GM13977 (cell line): Measurements from ENCODE around the gene PAK5.

Experiments used
- DNase-seq: peaks from one replicate; pipeline ENCODE4 v3.0.0; 2012; ENCODE audit warnings: low spot score
- in situ Hi-C: fragments of 300-500 bp; cut with MboI; formaldehyde crosslinking; loops from one replicate; pipeline ENCODE4 v1.12.0; 2022; ENCODE audit warnings: low sequenced_read_pairs, low pct_unique_long_range_greater_than_20kb, mixed read lengths, inconsistent platforms; ENCODE audit not compliant: unreplicated experiment
- TF ChIP-seq, protein P1 (sequence below): IDR thresholded peaks from 2 replicates; pipeline ENCODE4 v1.5.1; 2012; ENCODE audit warnings: mild to moderate bottlenecking, control low read depth; ENCODE audit not compliant: insufficient read depth; ENCODE audit errors: extremely low read depth, missing control alignments

Gene PAK5

DNA sequence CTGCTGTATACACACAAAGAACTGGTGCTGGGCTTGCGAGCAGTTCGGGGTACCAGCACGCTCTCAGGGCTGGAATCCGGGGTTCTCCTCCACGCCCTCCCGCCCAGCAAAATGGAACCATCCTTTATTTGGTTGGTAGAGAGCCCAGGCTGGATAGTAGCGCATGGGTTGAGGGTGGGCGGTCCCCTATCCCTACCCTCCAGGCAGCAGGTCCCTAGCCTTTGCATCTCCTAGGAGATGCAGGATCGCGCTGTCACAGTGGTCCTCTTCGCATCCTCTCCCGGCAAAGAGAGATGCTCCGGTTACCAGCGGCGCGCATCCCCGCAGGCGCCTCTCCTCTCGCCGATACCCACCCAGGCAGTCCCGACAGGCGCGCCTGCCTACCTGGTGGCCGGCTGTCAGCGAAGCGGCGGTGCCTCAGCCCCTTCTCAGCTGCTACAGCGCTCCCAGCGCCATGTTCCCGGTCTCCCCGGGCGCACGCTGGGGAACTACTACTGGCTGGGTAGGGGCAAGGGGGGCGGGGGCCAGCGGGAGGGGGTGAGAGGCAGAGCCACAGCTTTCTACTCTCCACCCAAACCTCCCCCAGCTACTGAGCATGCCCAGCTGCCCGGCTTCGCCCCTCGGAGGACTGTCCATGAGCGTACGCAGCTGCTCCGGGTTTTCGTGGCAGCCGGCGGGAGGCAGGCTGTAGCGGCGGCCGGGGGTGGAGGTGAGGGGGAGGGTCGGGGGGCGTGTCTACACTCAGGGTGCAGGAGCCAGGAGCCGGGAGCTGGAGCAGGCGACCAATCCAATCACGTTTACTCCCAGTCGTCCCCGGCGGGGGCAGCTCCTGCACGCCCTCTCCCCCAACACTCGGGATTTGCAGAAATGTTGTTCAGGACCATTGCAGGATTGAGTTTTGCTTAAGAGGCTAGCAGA, at the start of gene PAK5:
TSS of gene PAK5 (minus strand) at position 699 of the 918 bp plus-strand sequence. CDS start 194,748 bp downstream, outside the sequence.
- TF ChIP-seq, protein P1, sequence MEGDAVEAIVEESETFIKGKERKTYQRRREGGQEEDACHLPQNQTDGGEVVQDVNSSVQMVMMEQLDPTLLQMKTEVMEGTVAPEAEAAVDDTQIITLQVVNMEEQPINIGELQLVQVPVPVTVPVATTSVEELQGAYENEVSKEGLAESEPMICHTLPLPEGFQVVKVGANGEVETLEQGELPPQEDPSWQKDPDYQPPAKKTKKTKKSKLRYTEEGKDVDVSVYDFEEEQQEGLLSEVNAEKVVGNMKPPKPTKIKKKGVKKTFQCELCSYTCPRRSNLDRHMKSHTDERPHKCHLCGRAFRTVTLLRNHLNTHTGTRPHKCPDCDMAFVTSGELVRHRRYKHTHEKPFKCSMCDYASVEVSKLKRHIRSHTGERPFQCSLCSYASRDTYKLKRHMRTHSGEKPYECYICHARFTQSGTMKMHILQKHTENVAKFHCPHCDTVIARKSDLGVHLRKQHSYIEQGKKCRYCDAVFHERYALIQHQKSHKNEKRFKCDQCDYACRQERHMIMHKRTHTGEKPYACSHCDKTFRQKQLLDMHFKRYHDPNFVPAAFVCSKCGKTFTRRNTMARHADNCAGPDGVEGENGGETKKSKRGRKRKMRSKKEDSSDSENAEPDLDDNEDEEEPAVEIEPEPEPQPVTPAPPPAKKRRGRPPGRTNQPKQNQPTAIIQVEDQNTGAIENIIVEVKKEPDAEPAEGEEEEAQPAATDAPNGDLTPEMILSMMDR, result no peak
- in situ Hi-C loops, result no loop called here
- DNase-seq, result no peak

DNA sequence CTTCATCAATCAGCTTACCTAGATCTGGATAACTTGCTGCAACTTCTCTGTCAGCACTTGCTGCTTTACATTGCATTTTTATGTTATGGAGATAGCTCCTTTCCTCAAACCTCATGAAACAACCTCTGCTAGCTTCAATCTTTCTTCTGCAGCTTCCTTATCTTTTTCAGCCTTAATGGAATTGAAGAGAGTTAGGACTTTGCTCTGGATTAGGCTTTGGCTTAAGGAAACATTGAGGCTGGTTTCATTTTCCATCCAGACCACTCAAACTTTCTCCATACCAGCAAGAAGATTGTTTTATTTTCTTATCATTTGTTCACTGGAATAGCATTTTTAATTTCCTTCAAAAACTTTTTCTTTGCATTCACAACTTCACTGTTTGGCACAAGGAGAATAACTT, 48.8 kb upstream of the PAK5 start:
- TF ChIP-seq, protein P1, result no peak
- in situ Hi-C loops, result no loop called here
- DNase-seq, result no peak

DNA sequence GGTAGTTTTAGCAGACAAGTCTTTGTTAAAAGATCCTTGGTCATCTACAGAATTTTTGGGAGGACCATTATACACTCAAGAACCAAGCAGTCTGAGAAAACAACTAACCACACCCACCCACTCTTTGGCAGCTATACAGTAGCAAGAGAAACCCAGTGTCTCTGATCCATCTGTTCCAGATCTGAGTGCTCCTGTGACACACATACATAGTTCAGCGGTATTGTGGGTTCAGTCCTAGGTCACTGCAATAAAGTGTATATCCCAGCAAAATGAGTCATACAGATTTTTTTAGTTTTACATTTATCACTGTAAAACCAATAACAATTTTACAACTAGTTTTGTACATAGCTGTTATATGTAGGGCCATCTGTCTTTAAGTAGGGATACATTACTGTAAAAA, 47.4 kb upstream of the PAK5 start:
- in situ Hi-C loops, result no loop called here
- no peak for DNase-seq
- TF ChIP-seq, protein P1, result no peak

DNA sequence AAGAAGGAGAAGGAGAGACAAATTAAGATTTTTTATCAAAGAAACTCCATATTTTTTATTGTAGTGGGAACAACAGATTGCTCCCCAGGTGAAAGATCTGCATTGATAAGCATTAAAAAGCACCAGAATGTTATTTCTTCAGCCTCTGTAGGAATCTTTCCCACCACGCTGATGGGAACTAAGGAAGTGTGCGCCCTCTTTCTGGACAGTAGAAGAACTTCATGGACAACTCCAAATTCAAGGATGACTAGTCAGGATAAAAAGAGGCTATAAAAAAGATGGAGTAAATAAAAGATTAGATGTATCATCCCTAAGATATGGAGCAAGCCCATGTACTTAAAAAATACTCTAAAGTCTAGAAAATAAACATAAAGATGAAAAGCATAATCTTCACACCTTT, 45.8 kb upstream of the PAK5 start:
- TF ChIP-seq, protein P1, result no peak
- DNase-seq, result no peak
- in situ Hi-C loops, result no loop called here

DNA sequence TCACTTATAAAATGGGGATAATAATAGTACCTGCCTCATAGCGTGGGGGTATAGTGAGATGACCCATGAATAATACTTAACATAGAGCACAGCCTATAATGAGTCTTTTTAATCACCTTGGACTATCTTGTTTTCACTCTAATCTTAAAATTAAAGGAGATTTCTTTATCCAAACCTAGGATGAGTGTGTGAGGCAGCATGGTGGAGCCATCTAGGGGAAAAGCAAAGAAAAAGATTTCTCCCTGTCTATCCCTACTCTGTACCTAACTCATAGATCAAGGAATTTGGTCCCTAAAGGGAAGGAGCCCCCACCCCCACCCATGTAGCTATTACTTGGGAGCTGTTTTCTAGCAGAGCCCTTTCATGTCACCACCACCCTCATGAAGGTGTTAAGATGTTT, 45.2 kb upstream of the PAK5 start:
- in situ Hi-C loops, result no loop called here
- DNase-seq, result no peak
- TF ChIP-seq, protein P1, result no peak

DNA sequence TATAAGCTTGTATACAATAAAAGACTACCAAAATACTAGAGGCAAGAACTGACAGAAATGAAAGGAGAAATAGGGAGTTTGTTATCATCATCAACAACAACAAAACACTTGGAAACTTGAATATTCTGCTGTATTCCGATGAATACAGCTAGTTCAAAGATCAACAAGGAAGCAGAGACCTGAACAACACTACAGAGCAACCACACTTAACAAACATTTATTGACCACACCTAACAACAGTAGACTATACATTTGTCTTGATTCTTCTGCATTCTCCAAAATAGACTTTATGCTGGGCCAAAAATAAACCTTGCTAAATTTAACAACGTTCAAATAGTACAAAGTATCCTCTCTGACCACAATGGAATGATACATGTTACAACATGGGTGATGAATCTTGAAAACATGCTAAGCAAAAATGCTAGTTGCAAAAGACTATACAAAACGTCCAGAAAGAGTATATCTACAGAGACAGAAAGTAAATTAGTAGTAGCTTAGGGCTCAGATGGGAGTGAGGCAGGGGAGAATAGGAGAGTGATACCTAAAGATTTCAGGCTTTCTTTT, 39.1 kb upstream of the PAK5 start:
- no peak for DNase-seq
- in situ Hi-C loops, result no loop called here
- TF ChIP-seq, protein P1, result no peak
